ENCODE results near the gene IGFL1.
A peak's percentile ranks its signal among the peaks of the same experiment; 100 is the strongest.

- TF ChIP-seq CTCF (IDR thresholded peaks at IDR 0.05) (no peak), POLR2A (IDR thresholded peaks at IDR 0.05) (no peak), POLR2AphosphoS5 (IDR thresholded peaks at IDR 0.05) (peak in 1 of 3 donors; percentile 54), EP300 (IDR thresholded peaks at IDR 0.05) (no peak)
Observed at GRCh38 chr19:46221981-46222610, 7.4 kb upstream of the IGFL1 start.

Data from stomach (tissue), 4 donors.